ENCODE data around the gene KCNK3.
A peak's percentile ranks its signal among the peaks of the same experiment; 100 is the strongest.

Gene KCNK3

GRCh38 chr2:26692279-26692896, at the start of gene KCNK3:
Gene KCNK3, plus strand, starts transcription at chr2:26692722. Its CDS starts 154 bp downstream, at chr2:26692876.
- in situ Hi-C loops (cut with HindIII; ENCODE audit: low pct_ligation_motif_present, low sequenced_read_pairs), result no loop called here
- DNase-seq, result no peak
- TF ChIP-seq CTCF (IDR thresholded peaks at IDR 0.05; ENCODE audit: low read depth, low read length, missing control alignments), result no peak
- Histone ChIP-seq H3K27ac (no peak within 1 kb of the TSS), H3K4me3 (ENCODE audit: low read depth, low read length) (peak within 1 kb of the TSS; percentile 20), H3K27me3 (replicated peaks) (peaks cover 53% of the 10 kb centered on the region), H3K36me3 (replicated peaks) (no peaks in the 10 kb centered on the region)

GRCh38 chr2:26644188-26644835, 48.2 kb upstream of the KCNK3 start:
- TF ChIP-seq CTCF (IDR thresholded peaks at IDR 0.05; ENCODE audit: low read depth, low read length, missing control alignments), result no peak
- no peak for DNase-seq
- in situ Hi-C loops (cut with HindIII; ENCODE audit: low pct_ligation_motif_present, low sequenced_read_pairs), result no loop called here
- peaks cover 12% of the 10 kb centered on the region for H3K27me3 ChIP-seq (replicated peaks)
- no peak overlapping the region for H3K27ac ChIP-seq
- no peak overlapping the region for H3K4me3 ChIP-seq (ENCODE audit: low read depth, low read length)
- H3K36me3 ChIP-seq (replicated peaks), result no peaks in the 10 kb centered on the region

GRCh38 chr2:26645762-26646161, 46.8 kb upstream of the KCNK3 start:
- TF ChIP-seq CTCF (IDR thresholded peaks at IDR 0.05; ENCODE audit: low read depth, low read length, missing control alignments), result no peak
- H3K4me3 ChIP-seq (ENCODE audit: low read depth, low read length), result no peak overlapping the region
- no peak for DNase-seq
- no peak overlapping the region for H3K27ac ChIP-seq
- peaks cover 12% of the 10 kb centered on the region for H3K27me3 ChIP-seq (replicated peaks)
- in situ Hi-C loops (cut with HindIII; ENCODE audit: low pct_ligation_motif_present, low sequenced_read_pairs), result no loop called here
- no peaks in the 10 kb centered on the region for H3K36me3 ChIP-seq (replicated peaks)

GRCh38 chr2:26646986-26647672, 45.4 kb upstream of the KCNK3 start:
- Histone ChIP-seq H3K36me3 (replicated peaks) (no peaks in the 10 kb centered on the region), H3K4me3 (ENCODE audit: low read depth, low read length) (no peak overlapping the region), H3K27ac (no peak overlapping the region), H3K27me3 (replicated peaks) (peaks cover 16% of the 10 kb centered on the region)
- DNase-seq, result no peak
- no peak for TF ChIP-seq CTCF (IDR thresholded peaks at IDR 0.05; ENCODE audit: low read depth, low read length, missing control alignments)
- in situ Hi-C loops (cut with HindIII; ENCODE audit: low pct_ligation_motif_present, low sequenced_read_pairs), result no loop called here

- in situ Hi-C loops (cut with HindIII; ENCODE audit: low pct_ligation_motif_present, low sequenced_read_pairs), result no loop called here
- H3K27me3 ChIP-seq (replicated peaks), result peaks cover 16% of the 10 kb centered on the region
- no peak overlapping the region for H3K27ac ChIP-seq
- DNase-seq, result no peak
- H3K4me3 ChIP-seq (ENCODE audit: low read depth, low read length), result no peak overlapping the region
- TF ChIP-seq CTCF (IDR thresholded peaks at IDR 0.05; ENCODE audit: low read depth, low read length, missing control alignments), result no peak
- H3K36me3 ChIP-seq (replicated peaks), result no peaks in the 10 kb centered on the region
Measured at GRCh38 chr2:26647981-26648380, 44.5 kb upstream of the KCNK3 start.
